Measurements from ENCODE around the gene ACAA1. TPM values are rescaled to one million over a fixed set of nuclear protein-coding genes. Genes with fewer than 3 reads are reported as not detected.

ACAA1 gene
- total RNA-seq, 1 donor from 2014 or later: 68.7 TPM

DNA sequence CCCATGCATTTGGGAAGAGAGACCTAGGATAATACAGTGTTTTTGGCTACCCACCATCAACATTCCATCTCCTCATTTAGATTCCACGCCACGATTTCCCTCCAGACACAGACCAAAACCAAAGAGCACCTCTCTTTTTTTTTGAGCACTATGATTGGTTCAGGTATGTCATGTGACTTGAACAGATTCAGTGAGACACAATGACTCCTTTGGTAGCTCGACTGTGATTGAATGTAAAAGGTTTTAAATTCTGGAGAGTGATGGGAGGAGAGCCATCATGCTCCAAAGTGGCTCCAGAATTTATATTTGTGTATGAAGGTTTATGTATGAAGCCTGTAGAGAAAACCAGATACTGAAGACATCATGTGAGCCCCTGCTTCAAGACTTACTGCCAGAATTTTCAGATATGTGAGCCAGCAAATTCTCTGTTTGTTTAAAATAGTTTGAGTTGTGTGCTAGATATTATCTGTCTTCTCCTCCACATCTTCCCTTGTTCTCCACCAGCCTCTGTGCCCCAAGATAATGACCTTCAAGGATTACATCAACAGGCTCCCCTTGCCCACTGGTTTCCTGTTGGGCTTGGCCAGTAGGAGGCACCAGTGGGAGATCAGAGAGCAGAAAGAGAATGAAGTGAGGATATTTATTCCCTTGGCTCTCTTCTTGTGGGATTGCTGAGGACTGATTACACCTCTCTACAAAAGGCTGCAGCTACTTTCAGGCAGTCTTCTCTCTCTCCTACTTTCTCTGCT, 14.0 kb upstream of the ACAA1 start:
- Mint-ChIP-seq H3K36me3 (ENCODE audit: low read depth) (peaks cover 2% of the 10 kb centered on the region), H3K4me3 (no peak overlapping the region), H3K4me1 (peaks cover 39% of the 10 kb centered on the region), H3K9me3 (peaks cover 16% of the 10 kb centered on the region), H3K27ac (no peak overlapping the region), H3K27me3 (peaks cover 4% of the 10 kb centered on the region)
- DNase-seq: peak; percentile 58
- intact Hi-C loops (cut with micrococcal nuclease): loop anchor here (2.0 kb wide), 1 partner anchor 14 kb away; the partner anchor contains the start of gene ACAA1

DNA sequence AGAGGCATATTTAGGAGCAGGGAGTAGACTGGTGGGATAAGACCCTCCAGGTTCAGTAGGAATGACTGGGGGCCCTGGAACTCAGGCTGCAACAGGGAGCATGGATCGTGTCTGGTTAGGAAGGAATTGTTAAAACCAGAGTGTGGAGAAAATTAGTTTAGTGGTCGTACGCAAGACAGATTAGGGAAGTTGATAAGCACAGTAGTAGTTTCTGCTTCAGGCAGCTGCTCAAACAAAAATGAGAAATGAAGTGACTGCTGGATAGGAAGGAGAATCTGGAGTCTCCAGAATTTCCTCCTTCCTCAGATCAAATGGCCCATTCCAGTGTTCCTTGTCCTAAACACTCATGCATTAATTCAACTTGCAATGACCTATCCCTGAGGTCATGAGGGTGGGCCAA, 12.8 kb upstream of the ACAA1 start:
- peaks cover 2% of the 10 kb centered on the region for H3K36me3 Mint-ChIP-seq (ENCODE audit: low read depth)
- no peak overlapping the region for H3K4me3 Mint-ChIP-seq
- peaks cover 34% of the 10 kb centered on the region for H3K4me1 Mint-ChIP-seq
- peaks cover 4% of the 10 kb centered on the region for H3K27me3 Mint-ChIP-seq
- peaks cover 16% of the 10 kb centered on the region for H3K9me3 Mint-ChIP-seq
- DNase-seq: no peak
- intact Hi-C loops (cut with micrococcal nuclease): loop anchor here (2.0 kb wide), 1 partner anchor 13 kb away; the partner anchor contains the start of gene ACAA1
- H3K27ac Mint-ChIP-seq: no peak overlapping the region

DNA sequence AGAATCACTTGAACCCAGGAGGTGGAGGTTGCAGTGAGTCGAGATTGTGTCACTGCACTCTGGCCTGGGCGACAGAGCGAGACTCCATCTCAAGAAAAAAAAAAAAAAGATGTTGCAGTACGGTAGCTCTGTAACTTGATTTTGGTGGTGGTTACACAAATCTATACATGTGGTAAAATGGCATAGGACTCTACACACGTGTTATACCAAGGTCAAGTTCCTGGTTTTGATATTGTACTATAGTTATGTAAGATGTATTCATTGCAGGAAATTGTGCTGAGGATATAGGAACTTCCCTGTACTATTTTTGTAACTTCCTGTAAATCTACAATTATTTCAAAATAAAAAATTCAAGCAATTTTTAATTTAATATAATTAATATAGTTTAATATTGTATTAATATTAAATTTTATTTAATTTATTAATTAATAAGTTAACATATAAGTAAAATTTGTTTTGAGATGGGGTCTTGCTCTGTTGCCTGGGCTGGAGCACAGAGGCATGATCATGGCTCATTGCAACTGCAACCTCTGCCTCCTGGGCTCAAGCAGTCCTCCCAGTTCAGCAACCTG, 11.5 kb upstream of the ACAA1 start:
- no peak overlapping the region for H3K4me3 Mint-ChIP-seq
- H3K27me3 Mint-ChIP-seq: peaks cover 4% of the 10 kb centered on the region
- intact Hi-C loops (cut with micrococcal nuclease): no loop called here
- DNase-seq: no peak
- no peak overlapping the region for H3K27ac Mint-ChIP-seq
- peaks cover 26% of the 10 kb centered on the region for H3K4me1 Mint-ChIP-seq
- peaks cover 16% of the 10 kb centered on the region for H3K9me3 Mint-ChIP-seq
- H3K36me3 Mint-ChIP-seq (ENCODE audit: low read depth): peaks cover 2% of the 10 kb centered on the region

DNA sequence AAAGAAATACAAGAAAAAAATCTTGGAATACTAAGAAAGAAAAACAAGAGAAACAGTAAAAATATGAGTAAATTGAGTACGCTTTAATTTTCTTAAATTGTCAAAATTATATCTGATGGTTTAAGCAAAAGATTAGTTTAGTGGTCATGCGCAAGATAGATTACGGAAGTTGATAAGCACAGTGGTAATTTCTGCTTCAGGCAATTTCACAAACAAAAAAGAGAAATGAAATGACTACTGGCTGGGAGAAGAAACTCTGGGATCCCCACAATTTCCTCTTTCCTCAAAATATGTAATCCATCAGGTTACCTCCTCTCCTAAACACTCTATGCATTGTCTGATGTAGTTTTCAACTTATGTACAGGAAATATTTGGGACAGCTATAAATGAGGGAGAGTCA, 10.5 kb upstream of the ACAA1 start:
- Mint-ChIP-seq H3K27me3 (peaks cover 4% of the 10 kb centered on the region), H3K9me3 (peaks cover 16% of the 10 kb centered on the region), H3K36me3 (ENCODE audit: low read depth) (peaks cover 2% of the 10 kb centered on the region), H3K4me3 (no peak overlapping the region), H3K27ac (no peak overlapping the region), H3K4me1 (peaks cover 17% of the 10 kb centered on the region)
- intact Hi-C loops (cut with micrococcal nuclease): no loop called here
- DNase-seq: no peak

DNA sequence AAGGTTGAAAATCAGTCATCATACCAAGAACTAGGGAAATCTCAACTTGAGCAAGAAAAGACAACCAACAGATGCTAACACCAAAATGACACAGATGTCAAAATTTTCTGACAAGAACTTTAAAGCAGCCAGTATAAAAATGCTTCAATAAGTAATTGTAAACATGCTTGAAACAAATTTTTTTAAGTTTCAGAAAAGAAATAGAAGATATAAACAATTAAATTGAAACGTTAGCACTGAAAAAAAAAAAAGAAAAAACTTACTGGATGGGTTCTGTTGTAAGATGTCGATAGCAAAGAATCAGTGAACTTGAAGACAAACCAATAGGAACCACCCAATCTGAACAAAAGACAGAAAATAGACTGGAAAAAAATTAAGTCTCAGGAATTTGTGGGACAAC, 9.6 kb upstream of the ACAA1 start:
- Mint-ChIP-seq H3K27ac (no peak overlapping the region), H3K36me3 (ENCODE audit: low read depth) (peaks cover 10% of the 10 kb centered on the region), H3K4me1 (peaks cover 17% of the 10 kb centered on the region), H3K4me3 (no peak overlapping the region), H3K9me3 (peaks cover 16% of the 10 kb centered on the region), H3K27me3 (peaks cover 4% of the 10 kb centered on the region)
- no peak for DNase-seq
- intact Hi-C loops (cut with micrococcal nuclease): no loop called here

DNA sequence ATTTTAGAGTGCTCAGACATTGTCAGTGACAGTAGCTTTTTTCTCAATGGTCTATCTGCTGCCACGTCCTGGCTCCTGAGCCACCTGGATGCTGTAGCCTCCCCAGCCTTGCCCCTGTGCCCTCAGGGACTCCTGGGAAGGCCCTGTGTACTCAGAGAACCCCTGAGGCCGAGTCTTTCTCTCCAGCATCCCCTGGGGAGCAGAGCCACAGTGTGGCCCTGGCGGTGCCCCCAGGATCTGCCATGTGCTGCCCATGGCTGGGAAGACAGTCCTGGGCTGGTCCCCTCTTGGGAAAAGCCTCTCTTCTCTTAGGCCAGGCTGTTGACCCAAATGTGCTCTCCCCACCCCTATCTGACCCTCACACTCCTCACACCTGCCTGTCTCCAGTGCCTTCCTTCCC, 6.6 kb upstream of the ACAA1 start:
- H3K4me3 Mint-ChIP-seq: no peak overlapping the region
- H3K27ac Mint-ChIP-seq: no peak overlapping the region
- H3K27me3 Mint-ChIP-seq: peaks cover 4% of the 10 kb centered on the region
- DNase-seq: no peak
- peaks cover 23% of the 10 kb centered on the region for H3K36me3 Mint-ChIP-seq (ENCODE audit: low read depth)
- peaks cover 28% of the 10 kb centered on the region for H3K4me1 Mint-ChIP-seq
- intact Hi-C loops (cut with micrococcal nuclease): no loop called here
- H3K9me3 Mint-ChIP-seq: peaks cover 16% of the 10 kb centered on the region

DNA sequence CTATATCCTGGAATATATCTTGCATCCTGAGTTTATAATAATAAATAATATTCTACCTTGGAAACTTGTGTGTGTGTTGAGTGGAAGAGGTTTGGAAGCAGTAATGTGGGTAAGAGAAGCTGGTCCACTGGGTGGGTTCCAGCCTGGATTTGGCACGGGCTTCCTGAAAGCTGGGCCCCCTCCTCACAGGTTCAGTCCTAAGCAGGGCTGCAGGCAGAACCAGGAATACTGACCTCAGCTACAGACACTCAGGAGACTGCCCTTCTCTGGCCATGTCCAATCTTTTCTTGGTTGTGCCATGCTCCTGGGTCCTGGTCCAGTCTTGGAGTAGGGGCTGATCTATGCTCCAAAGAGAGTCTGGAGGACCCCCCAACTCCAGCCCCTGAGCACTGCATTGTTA, 6.0 kb upstream of the ACAA1 start:
- H3K27ac Mint-ChIP-seq: no peak overlapping the region
- peaks cover 16% of the 10 kb centered on the region for H3K9me3 Mint-ChIP-seq
- DNase-seq: no peak
- intact Hi-C loops (cut with micrococcal nuclease): no loop called here
- H3K4me1 Mint-ChIP-seq: peaks cover 32% of the 10 kb centered on the region
- H3K4me3 Mint-ChIP-seq: no peak overlapping the region
- H3K36me3 Mint-ChIP-seq (ENCODE audit: low read depth): peaks cover 23% of the 10 kb centered on the region
- peaks cover 4% of the 10 kb centered on the region for H3K27me3 Mint-ChIP-seq

DNA sequence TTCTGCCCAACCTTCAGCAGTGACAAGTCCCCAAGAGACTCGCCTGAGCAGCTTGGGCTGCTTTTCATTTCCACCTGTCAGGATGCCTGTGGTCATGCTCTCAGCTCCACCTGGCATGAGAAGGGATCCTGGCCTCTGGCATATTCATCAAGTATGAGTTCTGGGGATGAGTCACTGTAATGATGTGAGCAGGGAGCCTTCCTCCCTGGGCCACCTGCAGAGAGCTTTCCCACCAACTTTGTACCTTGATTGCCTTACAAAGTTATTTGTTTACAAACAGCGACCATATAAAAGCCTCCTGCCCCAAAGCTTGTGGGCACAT, 5.0 kb upstream of the ACAA1 start:
- Mint-ChIP-seq H3K4me1 (peaks cover 38% of the 10 kb centered on the region), H3K4me3 (no peak overlapping the region), H3K27ac (peak overlapping the region; percentile 16), H3K36me3 (ENCODE audit: low read depth) (peaks cover 24% of the 10 kb centered on the region), H3K9me3 (peaks cover 9% of the 10 kb centered on the region), H3K27me3 (peaks cover 4% of the 10 kb centered on the region)
- intact Hi-C loops (cut with micrococcal nuclease): no loop called here
- no peak for DNase-seq

DNA sequence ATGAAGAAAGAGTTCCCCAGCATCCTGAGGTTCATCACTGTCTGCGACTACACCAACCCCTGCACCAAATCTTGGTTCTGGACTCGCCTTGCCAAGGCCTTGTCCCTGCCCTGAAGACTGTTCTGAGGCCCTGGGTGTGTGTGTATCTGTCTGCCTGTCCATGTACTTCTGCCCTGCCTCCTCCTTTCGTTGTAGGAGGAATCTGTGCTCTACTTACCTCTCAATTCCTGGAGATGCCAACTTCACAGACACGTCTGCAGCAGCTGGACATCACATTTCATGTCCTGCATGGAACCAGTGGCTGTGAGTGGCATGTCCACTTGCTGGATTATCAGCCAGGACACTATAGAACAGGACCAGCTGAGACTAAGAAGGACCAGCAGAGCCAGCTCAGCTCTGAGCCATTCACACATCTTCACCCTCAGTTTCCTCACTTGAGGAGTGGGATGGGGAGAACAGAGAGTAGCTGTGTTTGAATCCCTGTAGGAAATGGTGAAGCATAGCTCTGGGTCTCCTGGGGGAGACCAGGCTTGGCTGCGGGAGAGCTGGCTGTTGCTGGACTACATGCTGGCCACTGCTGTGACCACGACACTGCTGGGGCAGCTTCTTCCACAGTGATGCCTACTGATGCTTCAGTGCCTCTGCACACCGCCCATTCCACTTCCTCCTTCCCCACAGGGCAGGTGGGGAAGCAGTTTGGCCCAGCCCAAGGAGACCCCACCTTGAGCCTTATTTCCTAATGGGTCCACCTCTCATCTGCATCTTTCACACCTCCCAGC, 4.4 kb upstream of the ACAA1 start:
- H3K4me3 Mint-ChIP-seq: peak overlapping the region; percentile 48
- intact Hi-C loops (cut with micrococcal nuclease): no loop called here
- no peak overlapping the region for H3K27ac Mint-ChIP-seq
- DNase-seq: no peak
- H3K27me3 Mint-ChIP-seq: peaks cover 4% of the 10 kb centered on the region
- peaks cover 25% of the 10 kb centered on the region for H3K36me3 Mint-ChIP-seq (ENCODE audit: low read depth)
- peaks cover 38% of the 10 kb centered on the region for H3K4me1 Mint-ChIP-seq
- H3K9me3 Mint-ChIP-seq: peaks cover 4% of the 10 kb centered on the region

DNA sequence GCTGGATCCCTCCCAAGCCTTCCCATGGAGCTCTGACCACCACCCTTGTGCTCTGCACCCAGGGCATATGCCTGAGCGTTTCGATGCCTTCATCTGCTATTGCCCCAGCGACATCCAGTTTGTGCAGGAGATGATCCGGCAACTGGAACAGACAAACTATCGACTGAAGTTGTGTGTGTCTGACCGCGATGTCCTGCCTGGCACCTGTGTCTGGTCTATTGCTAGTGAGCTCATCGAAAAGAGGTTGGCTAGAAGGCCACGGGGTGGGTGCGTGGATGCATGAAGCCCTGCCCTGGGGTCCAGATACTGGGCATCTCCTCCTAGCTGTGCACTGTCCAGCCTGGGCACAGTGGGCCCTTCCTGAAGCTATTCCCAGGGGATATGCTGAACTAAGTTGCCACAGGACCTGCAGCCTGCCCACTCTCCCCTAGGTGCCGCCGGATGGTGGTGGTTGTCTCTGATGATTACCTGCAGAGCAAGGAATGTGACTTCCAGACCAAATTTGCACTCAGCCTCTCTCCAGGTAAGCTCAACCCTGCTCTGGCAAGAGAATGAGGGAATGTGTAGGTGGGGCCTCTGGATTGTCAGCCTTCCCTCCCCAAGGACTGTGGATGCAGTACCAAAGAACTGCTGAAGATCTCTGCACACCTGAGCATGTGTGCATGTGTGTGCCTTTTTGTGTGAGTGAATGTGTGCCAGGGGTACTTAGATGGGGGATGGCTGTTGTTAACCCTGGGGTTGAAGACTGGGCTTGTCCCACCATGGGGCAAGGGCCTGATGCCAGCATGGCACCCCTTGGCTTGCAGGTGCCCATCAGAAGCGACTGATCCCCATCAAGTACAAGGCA, 3.6 kb upstream of the ACAA1 start:
- H3K4me1 Mint-ChIP-seq: peaks cover 46% of the 10 kb centered on the region

DNA sequence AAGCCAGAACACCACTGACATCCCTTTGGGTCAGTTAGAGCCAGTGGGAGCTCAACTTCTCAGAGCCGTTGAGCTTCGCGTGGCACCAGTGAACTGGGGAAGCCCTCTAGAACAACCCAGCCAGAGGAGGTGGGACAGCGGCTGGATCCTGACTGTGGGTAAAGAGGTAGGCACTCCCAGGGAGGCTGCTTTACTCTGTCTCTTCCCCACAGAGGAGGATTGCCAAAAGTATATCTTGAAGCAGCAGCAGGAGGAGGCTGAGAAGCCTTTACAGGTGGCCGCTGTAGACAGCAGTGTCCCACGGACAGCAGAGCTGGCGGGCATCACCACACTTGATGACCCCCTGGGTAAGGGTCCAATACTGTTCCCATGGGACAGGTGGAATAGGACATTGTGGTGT, 2.7 kb upstream of the ACAA1 start:
- H3K4me3 Mint-ChIP-seq: peak overlapping the region; percentile 90
- H3K36me3 Mint-ChIP-seq (ENCODE audit: low read depth): peaks cover 32% of the 10 kb centered on the region
- intact Hi-C loops (cut with micrococcal nuclease): loop anchor here (5.0 kb wide), 1 partner anchor 358 kb away; the partner anchor contains the start of gene EXOG
- peaks cover 53% of the 10 kb centered on the region for H3K4me1 Mint-ChIP-seq
- DNase-seq: no peak
- no peaks in the 10 kb centered on the region for H3K9me3 Mint-ChIP-seq
- peak overlapping the region; percentile 99 for H3K27ac Mint-ChIP-seq
- H3K27me3 Mint-ChIP-seq: no peaks in the 10 kb centered on the region

More for the DNA sequence above, 3.6 kb upstream of the ACAA1 start:
- H3K27me3 Mint-ChIP-seq: no peaks in the 10 kb centered on the region
- peaks cover 27% of the 10 kb centered on the region for H3K36me3 Mint-ChIP-seq (ENCODE audit: low read depth)
- no peak overlapping the region for H3K27ac Mint-ChIP-seq
- intact Hi-C loops (cut with micrococcal nuclease): no loop called here
- H3K4me3 Mint-ChIP-seq: peak overlapping the region; percentile 90
- DNase-seq: no peak
- H3K9me3 Mint-ChIP-seq: no peaks in the 10 kb centered on the region

DNA sequence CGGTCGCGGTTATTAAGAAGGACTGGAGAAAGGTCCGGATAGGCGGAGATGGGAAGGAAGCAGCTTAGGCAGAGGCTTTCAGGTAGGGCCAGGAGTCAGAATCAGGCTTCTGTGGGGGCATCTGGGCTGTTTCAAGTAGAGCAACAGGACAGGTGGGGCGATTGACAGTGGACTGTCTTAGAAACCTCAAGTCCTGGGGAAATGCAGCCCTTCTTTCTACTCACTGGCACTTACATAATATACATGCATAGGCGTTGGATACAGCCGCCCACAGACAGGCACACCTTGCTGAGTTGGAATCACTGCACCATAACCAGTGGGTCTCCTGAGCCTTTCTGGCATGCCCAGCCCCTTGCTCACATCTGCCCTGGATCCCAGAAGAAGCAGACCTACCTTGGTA, 2.3 kb upstream of the ACAA1 start:
- intact Hi-C loops (cut with micrococcal nuclease): loop anchor here (5.0 kb wide), 1 partner anchor 358 kb away; the partner anchor contains the start of gene EXOG
- Mint-ChIP-seq H3K4me3 (peak overlapping the region; percentile 90), H3K27ac (peak overlapping the region; percentile 99), H3K27me3 (no peaks in the 10 kb centered on the region), H3K9me3 (no peaks in the 10 kb centered on the region), H3K36me3 (ENCODE audit: low read depth) (peaks cover 36% of the 10 kb centered on the region), H3K4me1 (peaks cover 56% of the 10 kb centered on the region)
- DNase-seq: no peak
